Nephron (organoid): ENCODE measurements around the gene PPFIBP2.

Experiments
- H3K27ac Mint-ChIP-seq, 3 experiments: 2 replicates each; pipeline ENCODE4 v1.8.0; 2020; ENCODE audit warnings: mixed read lengths in 3 of 3, mild to moderate bottlenecking in 2 of 3, moderate library complexity in 1 of 3
- H3K27me3 Mint-ChIP-seq: 2 replicates; pipeline ENCODE4 v1.8.0; 2021; ENCODE audit warnings: low read depth, mild to moderate bottlenecking, moderate library complexity, mixed read lengths
- H3K36me3 Mint-ChIP-seq: 2 replicates; pipeline ENCODE4 v1.8.0; 2020; ENCODE audit warnings: low read depth, mixed read lengths
- H3K4me1 Mint-ChIP-seq: 2 replicates; pipeline ENCODE4 v1.8.0; 2020; ENCODE audit warnings: mixed read lengths
- H3K4me3 Mint-ChIP-seq, 3 experiments: 2 replicates each; pipeline ENCODE4 v1.8.0; 2020; ENCODE audit warnings: mild to moderate bottlenecking in 3 of 3, mixed read lengths in 3 of 3, moderate library complexity in 2 of 3
- H3K9me3 Mint-ChIP-seq: 2 replicates; pipeline ENCODE4 v1.8.0; 2020; ENCODE audit warnings: mixed read lengths
- CTCF ChIP-seq, 3 experiments: fragments of 200-600 bp; sonication (generic); IDR thresholded peaks; one replicate each; pipeline ENCODE4 v1.5.0; 2021; ENCODE audit warnings: antibody characterized with exemption in 3 of 3; ENCODE audit not compliant: unreplicated experiment in 3 of 3

The PPFIBP2 gene

GRCh38 chr11:7584910-7585309 is 71.1 kb downstream of the PPFIBP2 start:
- Mint-ChIP-seq H3K9me3 (no peaks in the 10 kb centered on the region), H3K27ac (no peak overlapping the region), H3K4me3 (no peak overlapping the region), H3K36me3 (peaks cover 4% of the 10 kb centered on the region), H3K27me3 (no peaks in the 10 kb centered on the region), H3K4me1 (peaks cover 51% of the 10 kb centered on the region)
- TF ChIP-seq CTCF (IDR thresholded peaks at IDR 0.05; ENCODE audit: unreplicated experiment in 3 of 3), result no peak

DNA sequence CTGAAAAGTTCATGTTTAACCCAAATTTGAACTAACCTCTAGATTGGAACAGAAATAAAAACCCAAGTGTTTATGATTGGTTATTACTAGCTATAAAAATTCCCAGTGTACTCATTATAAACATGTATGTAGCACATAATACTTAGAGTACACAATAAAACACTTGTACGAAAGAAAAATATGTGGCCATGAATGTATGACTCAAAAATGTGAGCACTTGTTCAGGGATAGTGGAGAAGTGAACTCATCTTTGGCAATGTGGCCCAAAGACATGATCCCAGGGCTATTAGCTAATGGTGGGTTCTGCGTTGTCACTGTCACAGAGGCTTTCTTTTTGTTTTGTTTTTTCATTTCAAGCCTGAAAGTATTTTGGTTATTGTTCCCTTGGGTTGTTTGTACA is 72.0 kb downstream of the PPFIBP2 start:
- H3K9me3 Mint-ChIP-seq, result no peaks in the 10 kb centered on the region
- peaks cover 45% of the 10 kb centered on the region for H3K4me1 Mint-ChIP-seq
- H3K27me3 Mint-ChIP-seq, result no peaks in the 10 kb centered on the region
- peaks cover 4% of the 10 kb centered on the region for H3K36me3 Mint-ChIP-seq
- no peak overlapping the region for H3K27ac Mint-ChIP-seq
- TF ChIP-seq CTCF (IDR thresholded peaks at IDR 0.05; ENCODE audit: unreplicated experiment in 3 of 3), result no peak
- H3K4me3 Mint-ChIP-seq, result no peak overlapping the region

DNA sequence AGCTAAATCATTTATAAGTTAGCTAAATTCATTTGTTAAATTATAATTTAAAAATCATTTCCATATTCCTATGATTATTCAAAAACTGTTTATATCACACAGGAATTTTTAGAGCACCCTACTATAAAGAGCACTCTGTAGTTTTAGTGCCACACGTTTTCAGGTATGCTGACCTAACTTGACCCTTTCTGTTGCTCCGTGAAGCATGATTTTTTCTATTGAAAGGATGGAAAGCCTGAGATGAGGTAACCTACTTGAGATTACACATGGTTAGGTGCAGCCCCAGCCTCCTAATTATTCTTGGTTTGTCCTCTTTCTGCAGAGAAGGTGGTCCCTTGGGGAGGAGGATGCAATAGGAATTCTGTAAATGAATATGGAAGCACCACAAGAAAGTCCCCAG is 72.6 kb downstream of the PPFIBP2 start:
- TF ChIP-seq CTCF (IDR thresholded peaks at IDR 0.05; ENCODE audit: unreplicated experiment in 3 of 3), result no peak
- no peaks in the 10 kb centered on the region for H3K27me3 Mint-ChIP-seq
- peaks cover 40% of the 10 kb centered on the region for H3K4me1 Mint-ChIP-seq
- no peak overlapping the region for H3K4me3 Mint-ChIP-seq
- H3K9me3 Mint-ChIP-seq, result no peaks in the 10 kb centered on the region
- peaks cover 4% of the 10 kb centered on the region for H3K36me3 Mint-ChIP-seq
- H3K27ac Mint-ChIP-seq, result no peak overlapping the region

DNA sequence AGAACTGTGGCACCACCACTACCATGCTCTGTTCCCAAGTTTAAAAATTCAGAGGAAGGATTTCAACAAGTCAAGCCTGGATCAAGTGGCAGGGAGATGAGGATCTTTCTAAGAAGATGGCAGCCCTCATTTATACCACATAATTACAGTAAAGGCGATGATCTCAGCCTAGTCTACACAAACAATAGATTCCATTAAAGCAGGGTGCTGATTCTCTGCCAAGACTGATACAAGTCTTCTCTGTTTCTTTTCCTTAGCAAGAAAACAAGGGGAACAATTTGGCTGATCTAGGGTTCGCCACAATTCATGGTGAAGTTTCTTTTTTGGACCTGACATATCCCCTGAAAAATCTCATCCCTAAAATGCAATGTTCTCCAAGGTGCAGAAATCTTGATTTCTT is 73.9 kb downstream of the PPFIBP2 start:
- TF ChIP-seq CTCF (IDR thresholded peaks at IDR 0.05; ENCODE audit: unreplicated experiment in 3 of 3), result no peak
- Mint-ChIP-seq H3K27ac (peak overlapping the region in 1 of 3 experiments; percentile 30), H3K27me3 (no peaks in the 10 kb centered on the region), H3K36me3 (peaks cover 8% of the 10 kb centered on the region), H3K4me1 (peaks cover 34% of the 10 kb centered on the region), H3K4me3 (no peak overlapping the region), H3K9me3 (no peaks in the 10 kb centered on the region)

- H3K9me3 Mint-ChIP-seq, result no peaks in the 10 kb centered on the region
- H3K4me3 Mint-ChIP-seq, result no peak overlapping the region
- peaks cover 14% of the 10 kb centered on the region for H3K36me3 Mint-ChIP-seq
- peaks cover 27% of the 10 kb centered on the region for H3K4me1 Mint-ChIP-seq
- H3K27me3 Mint-ChIP-seq, result no peaks in the 10 kb centered on the region
- H3K27ac Mint-ChIP-seq, result no peak overlapping the region
- no peak for TF ChIP-seq CTCF (IDR thresholded peaks at IDR 0.05; ENCODE audit: unreplicated experiment in 3 of 3)
Observed at GRCh38 chr11:7589861-7590260, 76.1 kb downstream of the PPFIBP2 start.

DNA sequence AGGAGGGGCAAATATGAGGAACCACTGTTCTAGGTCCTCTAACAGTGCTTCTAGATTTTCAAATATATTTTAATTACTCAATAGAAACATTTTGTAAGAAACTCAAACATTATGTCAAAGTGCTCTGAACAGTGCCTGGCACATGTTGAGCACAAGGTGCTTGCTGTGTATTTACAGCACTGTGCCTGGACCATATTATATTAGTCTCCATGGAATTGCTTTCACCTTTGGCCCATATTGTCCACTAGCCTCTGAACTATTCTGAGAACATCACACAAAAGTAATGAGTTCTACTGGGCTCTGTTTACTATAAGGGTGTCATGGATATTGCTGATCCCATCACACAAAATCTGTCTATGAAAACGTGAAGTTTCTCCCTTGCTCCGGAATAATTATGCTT is 76.7 kb downstream of the PPFIBP2 start:
- peaks cover 14% of the 10 kb centered on the region for H3K36me3 Mint-ChIP-seq
- no peak for TF ChIP-seq CTCF (IDR thresholded peaks at IDR 0.05; ENCODE audit: unreplicated experiment in 3 of 3)
- H3K4me3 Mint-ChIP-seq, result no peak overlapping the region
- no peaks in the 10 kb centered on the region for H3K27me3 Mint-ChIP-seq
- H3K4me1 Mint-ChIP-seq, result peaks cover 27% of the 10 kb centered on the region
- H3K27ac Mint-ChIP-seq, result no peak overlapping the region
- H3K9me3 Mint-ChIP-seq, result no peaks in the 10 kb centered on the region
